ENCODE measurements around the gene SF3A2. TPM values are rescaled to one million over a fixed set of nuclear protein-coding genes. Genes with fewer than 3 reads are reported as not detected.
A peak's percentile ranks its signal among the peaks of the same experiment; 100 is the strongest.

The SF3A2 gene
- total RNA-seq, 1 donor from 2014 or later = 107 TPM

GRCh38 chr19:2229103-2230032, 7.3 kb upstream of the SF3A2 start:
- intact Hi-C loops (cut with micrococcal nuclease) = no loop called here
- DNase-seq (no peak), ATAC-seq (ENCODE audit: low read depth) (no peak)
- ChIA-PET POLR2A (interaction anchor here (0.6 to 1.6 kb wide), 5 partner anchors 14 to 517 kb away, joined by 3 to 4 read pairs (median 3); no protein-coding TSS in a partner anchor), CTCF (interaction anchor here (0.7 to 2.6 kb wide), 3 partner anchors 73 to 86 kb away, joined by 3 to 6 read pairs (median 3); no protein-coding TSS in a partner anchor)
- Mint-ChIP-seq H3K27ac (no peak overlapping the region), H3K27me3 (no peaks in the 10 kb centered on the region), H3K36me3 (ENCODE audit: low read depth) (peaks cover 68% of the 10 kb centered on the region), H3K4me3 (no peak overlapping the region), H3K9me3 (no peaks in the 10 kb centered on the region), H3K4me1 (peaks cover 36% of the 10 kb centered on the region)
- no peak for TF ChIP-seq CTCF (IDR thresholded peaks at IDR 0.05)

- intact Hi-C loops (cut with micrococcal nuclease) = no loop called here
- Mint-ChIP-seq H3K4me3 (no peak overlapping the region), H3K9me3 (no peaks in the 10 kb centered on the region), H3K27ac (no peak overlapping the region), H3K4me1 (peaks cover 36% of the 10 kb centered on the region), H3K27me3 (no peaks in the 10 kb centered on the region), H3K36me3 (ENCODE audit: low read depth) (peaks cover 61% of the 10 kb centered on the region)
- no peak for ATAC-seq (ENCODE audit: low read depth)
- TF ChIP-seq CTCF (IDR thresholded peaks at IDR 0.05) = no peak
- CTCF ChIA-PET = interaction anchor here (0.7 to 2.6 kb wide), 2 partner anchors 74 to 85 kb away, joined by 3 to 6 read pairs; no protein-coding TSS in a partner anchor
- POLR2A ChIA-PET = interaction anchor here (1.0 to 1.6 kb wide), 3 partner anchors 14 to 74 kb away, joined by 3 to 4 read pairs (median 3); no protein-coding TSS in a partner anchor
- DNase-seq = no peak
Observed at GRCh38 chr19:2230033-2230531, 6.5 kb upstream of the SF3A2 start.

GRCh38 chr19:2230807-2231533, 5.7 kb upstream of the SF3A2 start:
- CTCF ChIA-PET = interaction anchor here (1.0 kb wide), 1 partner anchor 75 kb away, joined by 3 read pairs; no protein-coding TSS in a partner anchor
- ATAC-seq (ENCODE audit: low read depth) (no peak), DNase-seq (no peak)
- H3K27me3 Mint-ChIP-seq = no peaks in the 10 kb centered on the region
- POLR2A ChIA-PET = interaction anchor here (0.6 to 1.6 kb wide), 4 partner anchors 60 to 886 kb away, joined by 3 to 4 read pairs (median 4); no protein-coding TSS in a partner anchor
- no peak overlapping the region for H3K27ac Mint-ChIP-seq
- intact Hi-C loops (cut with micrococcal nuclease) = no loop called here
- H3K4me1 Mint-ChIP-seq = peaks cover 33% of the 10 kb centered on the region
- H3K4me3 Mint-ChIP-seq = no peak overlapping the region
- no peaks in the 10 kb centered on the region for H3K9me3 Mint-ChIP-seq
- H3K36me3 Mint-ChIP-seq (ENCODE audit: low read depth) = peaks cover 54% of the 10 kb centered on the region
- TF ChIP-seq CTCF (IDR thresholded peaks at IDR 0.05) = no peak

GRCh38 chr19:2231621-2232221, 4.9 kb upstream of the SF3A2 start:
- CTCF ChIA-PET = interaction anchor here (1.0 kb wide), 1 partner anchor 76 kb away, joined by 3 read pairs; no protein-coding TSS in a partner anchor

More at GRCh38 chr19:2231621-2232221, 4.9 kb upstream of the SF3A2 start:
- intact Hi-C loops (cut with micrococcal nuclease) = no loop called here
- peak overlapping the region; percentile 63 for H3K27ac Mint-ChIP-seq
- H3K36me3 Mint-ChIP-seq (ENCODE audit: low read depth) = peaks cover 56% of the 10 kb centered on the region
- H3K4me1 Mint-ChIP-seq = peaks cover 38% of the 10 kb centered on the region
- ATAC-seq (ENCODE audit: low read depth) (no peak), DNase-seq (no peak)
- no peaks in the 10 kb centered on the region for H3K27me3 Mint-ChIP-seq
- POLR2A ChIA-PET = interaction anchor here (0.7 kb wide), 1 partner anchor 74 kb away, joined by 4 read pairs; no protein-coding TSS in a partner anchor
- TF ChIP-seq CTCF (IDR thresholded peaks at IDR 0.05) = no peak
- no peak overlapping the region for H3K4me3 Mint-ChIP-seq
- H3K9me3 Mint-ChIP-seq = no peaks in the 10 kb centered on the region

All from activated B cell treated with CpG ODN at 0.5 μM for 24 hours (primary cell).